Smooth muscle cell (in vitro differentiated cells): ENCODE measurements around the gene STAT6. TPM values are rescaled to one million over a fixed set of nuclear protein-coding genes. Genes with fewer than 3 reads are reported as not detected.

Experiments used
- DNase-seq: peaks from one replicate; lab custom pipeline; 2025; ENCODE audit not compliant: unreplicated experiment; lab: John Stamatoyannopoulos, UW
- H2AFZ ChIP-seq: fragments of 200-600 bp; sonication (generic); 2 replicates; pipeline ENCODE4 v1.6.0; 2016; ENCODE audit warnings: antibody characterized with exemption, low read depth, mild to moderate bottlenecking
- H3F3A ChIP-seq: fragments of 200-600 bp; sonication (generic); 2 replicates; pipeline ENCODE4 v1.6.0; 2017; ENCODE audit warnings: antibody characterized with exemption, low read depth
- H3K27ac ChIP-seq: fragments of 200-600 bp; sonication (generic); 2 replicates; pipeline ENCODE4 v1.5.1; 2016; ENCODE audit warnings: low read depth, mild to moderate bottlenecking
- H3K27me3 ChIP-seq: fragments of 200-600 bp; sonication (generic); 2 replicates; pipeline ENCODE4 v1.6.1; 2016; ENCODE audit warnings: low read depth, mild to moderate bottlenecking
- H3K36me3 ChIP-seq: fragments of 200-600 bp; sonication (generic); 2 replicates; pipeline ENCODE4 v1.5.1; 2016; ENCODE audit warnings: low read depth
- H3K4me1 ChIP-seq: fragments of 200-600 bp; sonication (generic); 2 replicates; pipeline ENCODE4 v1.5.1; 2016; ENCODE audit warnings: low read depth
- H3K4me2 ChIP-seq: fragments of 200-600 bp; sonication (generic); 2 replicates; pipeline ENCODE4 v1.6.0; 2016; ENCODE audit warnings: mild to moderate bottlenecking
- H3K4me3 ChIP-seq: fragments of 200-600 bp; sonication (generic); 2 replicates; pipeline ENCODE4 v1.5.1; 2016; ENCODE audit warnings: mild to moderate bottlenecking
- H3K79me2 ChIP-seq: fragments of 200-600 bp; sonication (generic); 2 replicates; pipeline ENCODE4 v1.6.0; 2016; ENCODE audit warnings: low read depth, mild to moderate bottlenecking
- H3K9ac ChIP-seq: fragments of 200-600 bp; sonication (generic); 2 replicates; pipeline ENCODE4 v1.6.0; 2016; ENCODE audit warnings: low read depth
- H3K9me3 ChIP-seq: fragments of 200-600 bp; sonication (generic); replicated peaks from 2 replicates; pipeline ENCODE4 v1.5.1; 2016; ENCODE audit warnings: low read depth
- H4K20me1 ChIP-seq: fragments of 200-600 bp; sonication (generic); 2 replicates; pipeline ENCODE4 v1.6.0; 2016; ENCODE audit warnings: low read depth
- WGBS: methylation state at CpG from one replicate; pipeline ENCODE4 v1.1.7; 2016; ENCODE audit warnings: low lambda C conversion rate; 5-methylcytosine and 5-hydroxymethylcytosine counted together
- polyA plus RNA-seq: library from polyadenylated mRNA; unstranded; fragments of >200 nt; fragmentation: Nextera tagmentation; extraction: Ambion mirVana; gene quantifications from 2 replicates; pipeline ENCODE4 v1.2.1, GENCODE V29; 2016
- total RNA-seq: library from RNA; depleted of rRNA; stranded (reverse); fragments of >200 nt; gene quantifications from 2 replicates; pipeline ENCODE4 v1.2.3, GENCODE V29; 2014
- TF ChIP-seq, protein P1 (sequence below): fragments of 200-600 bp; sonication (generic); IDR thresholded peaks from 2 replicates; pipeline ENCODE4 v1.5.1; 2017; ENCODE audit warnings: borderline replicate concordance, mild to moderate bottlenecking, antibody characterized with exemption; ENCODE audit not compliant: insufficient read depth, poor library complexity, severe bottlenecking

Gene STAT6
- total and polyA plus RNA-seq, 2 experiments from 2014 or later, result 38.7 to 39.1 TPM

DNA sequence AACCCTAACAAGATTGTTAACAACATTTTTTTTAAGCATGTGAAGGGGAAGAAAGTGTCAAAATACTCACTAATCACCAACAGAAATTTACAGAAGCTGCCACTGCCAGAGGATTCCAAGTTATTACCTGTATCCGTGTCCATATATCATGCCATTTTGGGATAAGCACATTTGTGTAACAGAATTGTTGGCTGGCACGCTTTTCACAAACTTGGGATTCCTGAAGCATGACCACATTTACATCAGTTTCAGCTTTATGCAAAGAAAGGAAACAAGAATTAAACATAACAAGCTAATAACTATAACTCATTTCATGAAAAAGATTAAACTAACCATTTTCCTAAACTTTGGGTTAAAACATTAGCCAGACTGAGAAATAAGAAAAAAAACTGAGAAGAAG, 38.5 kb downstream of the STAT6 start:
- WGBS, result 94% methylated on average over 2 of the region's 2 CpGs
- Histone ChIP-seq H3K27me3 (no peaks in the 10 kb centered on the region), H3K4me2 (no peak overlapping the region), H2AFZ (no peak overlapping the region), H3K27ac (no peak overlapping the region), H3K4me1 (peaks cover 4% of the 10 kb centered on the region), H4K20me1 (no peaks in the 10 kb centered on the region), H3K4me3 (no peak overlapping the region), H3K9me3 (no peaks in the 10 kb centered on the region), H3K36me3 (no peaks in the 10 kb centered on the region), H3K9ac (no peak overlapping the region), H3F3A (no peaks in the 10 kb centered on the region), H3K79me2 (peaks cover 41% of the 10 kb centered on the region)
- DNase-seq, result no peak
- TF ChIP-seq, protein P1, sequence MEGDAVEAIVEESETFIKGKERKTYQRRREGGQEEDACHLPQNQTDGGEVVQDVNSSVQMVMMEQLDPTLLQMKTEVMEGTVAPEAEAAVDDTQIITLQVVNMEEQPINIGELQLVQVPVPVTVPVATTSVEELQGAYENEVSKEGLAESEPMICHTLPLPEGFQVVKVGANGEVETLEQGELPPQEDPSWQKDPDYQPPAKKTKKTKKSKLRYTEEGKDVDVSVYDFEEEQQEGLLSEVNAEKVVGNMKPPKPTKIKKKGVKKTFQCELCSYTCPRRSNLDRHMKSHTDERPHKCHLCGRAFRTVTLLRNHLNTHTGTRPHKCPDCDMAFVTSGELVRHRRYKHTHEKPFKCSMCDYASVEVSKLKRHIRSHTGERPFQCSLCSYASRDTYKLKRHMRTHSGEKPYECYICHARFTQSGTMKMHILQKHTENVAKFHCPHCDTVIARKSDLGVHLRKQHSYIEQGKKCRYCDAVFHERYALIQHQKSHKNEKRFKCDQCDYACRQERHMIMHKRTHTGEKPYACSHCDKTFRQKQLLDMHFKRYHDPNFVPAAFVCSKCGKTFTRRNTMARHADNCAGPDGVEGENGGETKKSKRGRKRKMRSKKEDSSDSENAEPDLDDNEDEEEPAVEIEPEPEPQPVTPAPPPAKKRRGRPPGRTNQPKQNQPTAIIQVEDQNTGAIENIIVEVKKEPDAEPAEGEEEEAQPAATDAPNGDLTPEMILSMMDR, result no peak

- peaks cover 13% of the 10 kb centered on the region for H3K79me2 ChIP-seq
- H3K4me1 ChIP-seq, result no peaks in the 10 kb centered on the region
- H3K27me3 ChIP-seq, result no peaks in the 10 kb centered on the region
- H3F3A ChIP-seq, result peaks cover 3% of the 10 kb centered on the region
- TF ChIP-seq, protein P1, result peak; percentile 84
- WGBS, result 28% methylated on average over 3 of the region's 3 CpGs
- DNase-seq, result no peak
- H3K4me2 ChIP-seq, result peak overlapping the region; percentile 37
- H3K4me3 ChIP-seq, result no peak overlapping the region
- H3K27ac ChIP-seq, result peak overlapping the region; percentile 52
- H3K36me3 ChIP-seq, result no peaks in the 10 kb centered on the region
- H3K9ac ChIP-seq, result no peak overlapping the region
- no peaks in the 10 kb centered on the region for H3K9me3 ChIP-seq
- H2AFZ ChIP-seq, result peak overlapping the region; percentile 68
- H4K20me1 ChIP-seq, result no peaks in the 10 kb centered on the region
These were observed 41.6 kb downstream of the STAT6 start for GRCh38 chr12:57069523-57069922.

- Histone ChIP-seq H3K79me2 (no peaks in the 10 kb centered on the region), H3K4me2 (no peak overlapping the region), H3K27me3 (no peaks in the 10 kb centered on the region), H3F3A (peaks cover 5% of the 10 kb centered on the region), H3K27ac (no peak overlapping the region), H4K20me1 (no peaks in the 10 kb centered on the region), H3K36me3 (no peaks in the 10 kb centered on the region), H2AFZ (no peak overlapping the region), H3K4me3 (no peak overlapping the region), H3K9ac (no peak overlapping the region), H3K9me3 (no peaks in the 10 kb centered on the region), H3K4me1 (no peaks in the 10 kb centered on the region)
- 96% methylated on average over 2 of the region's 2 CpGs for WGBS
- no peak for DNase-seq
- TF ChIP-seq, protein P1, result no peak
These were observed 44.9 kb downstream of the STAT6 start for GRCh38 chr12:57066245-57066644.

DNA sequence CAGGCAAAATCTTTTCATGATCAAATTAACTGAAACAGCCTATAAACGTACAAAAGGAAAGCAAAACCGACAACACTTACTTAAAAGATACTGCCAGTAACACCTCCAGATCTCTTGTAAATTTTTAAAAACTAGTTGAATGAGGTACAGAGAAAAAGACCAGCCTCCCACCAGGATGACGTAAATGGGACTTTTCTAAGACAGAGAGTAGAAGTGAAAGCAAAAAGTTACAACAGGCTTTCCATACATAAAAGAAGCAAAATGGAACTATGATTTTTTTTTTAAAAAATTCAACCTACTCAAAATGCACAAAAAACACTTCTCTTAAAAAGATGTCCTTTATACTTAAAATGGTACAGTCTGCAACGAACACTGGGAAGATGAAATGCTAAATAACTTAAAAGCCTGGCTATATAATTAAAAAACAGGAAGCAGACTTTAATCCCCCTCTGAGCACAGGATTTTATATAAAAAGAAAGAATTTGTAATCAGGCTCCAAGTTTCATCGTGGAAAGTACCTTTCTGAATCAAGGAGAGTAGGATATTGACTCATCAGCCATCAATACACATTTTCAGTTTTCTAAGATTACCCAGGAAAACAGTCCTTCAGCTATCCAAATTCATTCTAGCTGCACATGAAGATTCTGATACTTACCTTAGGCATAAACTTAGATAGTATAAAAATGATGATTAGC, 47.0 kb downstream of the STAT6 start:
- Histone ChIP-seq H3K27ac (peak overlapping the region; percentile 7), H3K4me3 (no peak overlapping the region), H3K27me3 (no peaks in the 10 kb centered on the region), H3K36me3 (peaks cover under 1% of the 10 kb centered on the region), H3K9me3 (no peaks in the 10 kb centered on the region), H3F3A (peaks cover 5% of the 10 kb centered on the region), H3K9ac (peak overlapping the region; percentile 4), H4K20me1 (no peaks in the 10 kb centered on the region), H2AFZ (no peak overlapping the region), H3K4me1 (no peaks in the 10 kb centered on the region), H3K79me2 (no peaks in the 10 kb centered on the region), H3K4me2 (no peak overlapping the region)
- TF ChIP-seq, protein P1, result no peak
- 79% methylated on average over 5 of the region's 5 CpGs for WGBS
- DNase-seq, result no peak
